Kidney (tissue), 14 donors: Measurements from ENCODE around the gene ECD. TPM values are rescaled to one million over a fixed set of nuclear protein-coding genes. Genes with fewer than 3 reads are reported as not detected.

Experiments used
- DNase-seq, 5 donors: peaks; one replicate each; pipeline ENCODE4 v3.0.0-alpha.2; 2013 to 2020
- FAIRE-seq: peaks from 2 replicates; lab custom pipeline; 2012; peaks lifted over from hg19 to GRCh38; lab: Jason Lieb, UNC
- H3K27ac ChIP-seq, 2 donors: one replicate each; pipeline ENCODE4 v1.7.0; 2013; ENCODE audit warnings: low read depth in 2 of 2, low read length in 2 of 2, inconsistent platforms in 1 of 2
- H3K27me3 ChIP-seq: one replicate; pipeline ENCODE4 v1.7.1; 2013; ENCODE audit warnings: low read length, inconsistent platforms; ENCODE audit not compliant: control insufficient read depth, insufficient read depth
- H3K36me3 ChIP-seq, 3 donors: one replicate each; pipeline versions ENCODE4 v1.7.0 to v1.7.1; 2013; ENCODE audit warnings: low read length in 3 of 3, control low read depth in 1 of 3, inconsistent platforms in 1 of 3; ENCODE audit not compliant: insufficient read depth in 3 of 3, control insufficient read depth in 2 of 3
- H3K4me1 ChIP-seq, 3 donors: one replicate each; pipeline versions ENCODE4 v1.7.0 to v1.7.1; 2013; ENCODE audit warnings: low read length in 3 of 3, inconsistent platforms in 1 of 3, low read depth in 1 of 3; ENCODE audit not compliant: control insufficient read depth in 2 of 3, insufficient read depth in 2 of 3
- H3K4me3 ChIP-seq, 3 donors: one replicate each; pipeline versions ENCODE4 v1.7.0 to v1.8.1; 2013; ENCODE audit warnings: low read length in 3 of 3, control low read depth in 1 of 3, inconsistent platforms in 1 of 3
- H3K9ac ChIP-seq, 3 donors: one replicate each; pipeline versions ENCODE4 v1.7.0 to v1.7.1; 2013; ENCODE audit warnings: low read length in 3 of 3, control low read depth in 1 of 3, inconsistent platforms in 1 of 3
- H3K9me3 ChIP-seq, 3 donors: one replicate each; pipeline versions ENCODE4 v1.7.0 to v1.7.1; 2013; ENCODE audit warnings: low read length in 3 of 3, control low read depth in 1 of 3, inconsistent platforms in 1 of 3; ENCODE audit not compliant: control insufficient read depth in 2 of 3, insufficient read depth in 1 of 3
- intact Hi-C: fragments of 100-400 bp; cut with DNase I; formaldehyde crosslinking; loops from one replicate; pipeline ENCODE4 v1.11.1; 2022
- polyA plus RNA-seq: library from polyadenylated mRNA; stranded (reverse); fragments of 350-450 nt; fragmentation: Illumina TruSeq; extraction: RNeasy Lipid Tissue Mini Kit (QIAGEN cat#74804); gene quantifications from one replicate; pipeline ENCODE4 v1.2.3, GENCODE V29; 2014; ENCODE audit warnings: low read depth, low replicate concordance; ENCODE audit not compliant: insufficient read depth
- total RNA-seq: library from RNA; stranded (reverse); fragmentation: NEBNext Ultra II Directional; extraction: Animal tissue kit (Norgen Biotek cat#: 25700); gene quantifications from one replicate; pipeline ENCODE4 v1.2.1, GENCODE V29; 2021
- TF ChIP-seq, protein P1 (sequence below): IDR thresholded peaks from 3 replicates; pipeline ENCODE4 v1.5.1; 2012; ENCODE audit warnings: mild to moderate bottlenecking, moderate library complexity, borderline replicate concordance; ENCODE audit not compliant: insufficient read depth; ENCODE audit errors: extremely low read depth
- donor health status: control.
- donor health status: control.
- donor health status: control.
- donor health status: control.
- donor health status: control.
- donor health status: DM: yes; HTN: yes; CAD: no.
- donor health status: Normal renal cell carcinoma (clear cell type).

Gene ECD
- total and polyA plus RNA-seq, 2 donors from 2014 or later, result 15.2 to 27.5 TPM

GRCh38 chr10:73088304-73088703, 79.5 kb downstream of the ECD start:
- H3K36me3 ChIP-seq, result no peaks in the 10 kb centered on the region
- TF ChIP-seq, protein P1, sequence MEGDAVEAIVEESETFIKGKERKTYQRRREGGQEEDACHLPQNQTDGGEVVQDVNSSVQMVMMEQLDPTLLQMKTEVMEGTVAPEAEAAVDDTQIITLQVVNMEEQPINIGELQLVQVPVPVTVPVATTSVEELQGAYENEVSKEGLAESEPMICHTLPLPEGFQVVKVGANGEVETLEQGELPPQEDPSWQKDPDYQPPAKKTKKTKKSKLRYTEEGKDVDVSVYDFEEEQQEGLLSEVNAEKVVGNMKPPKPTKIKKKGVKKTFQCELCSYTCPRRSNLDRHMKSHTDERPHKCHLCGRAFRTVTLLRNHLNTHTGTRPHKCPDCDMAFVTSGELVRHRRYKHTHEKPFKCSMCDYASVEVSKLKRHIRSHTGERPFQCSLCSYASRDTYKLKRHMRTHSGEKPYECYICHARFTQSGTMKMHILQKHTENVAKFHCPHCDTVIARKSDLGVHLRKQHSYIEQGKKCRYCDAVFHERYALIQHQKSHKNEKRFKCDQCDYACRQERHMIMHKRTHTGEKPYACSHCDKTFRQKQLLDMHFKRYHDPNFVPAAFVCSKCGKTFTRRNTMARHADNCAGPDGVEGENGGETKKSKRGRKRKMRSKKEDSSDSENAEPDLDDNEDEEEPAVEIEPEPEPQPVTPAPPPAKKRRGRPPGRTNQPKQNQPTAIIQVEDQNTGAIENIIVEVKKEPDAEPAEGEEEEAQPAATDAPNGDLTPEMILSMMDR, result no peak
- no peak overlapping the region for H3K4me3 ChIP-seq
- H3K9me3 ChIP-seq, result no peaks in the 10 kb centered on the region
- H3K27me3 ChIP-seq, result no peaks in the 10 kb centered on the region
- no peak overlapping the region for H3K9ac ChIP-seq
- H3K4me1 ChIP-seq, result peaks cover 0 to 10% (median 0%) of the 10 kb centered on the region in 3 donors
- no peak for FAIRE-seq
- no peak for DNase-seq
- H3K27ac ChIP-seq, result no peak overlapping the region
- intact Hi-C loops, result no loop called here

DNA sequence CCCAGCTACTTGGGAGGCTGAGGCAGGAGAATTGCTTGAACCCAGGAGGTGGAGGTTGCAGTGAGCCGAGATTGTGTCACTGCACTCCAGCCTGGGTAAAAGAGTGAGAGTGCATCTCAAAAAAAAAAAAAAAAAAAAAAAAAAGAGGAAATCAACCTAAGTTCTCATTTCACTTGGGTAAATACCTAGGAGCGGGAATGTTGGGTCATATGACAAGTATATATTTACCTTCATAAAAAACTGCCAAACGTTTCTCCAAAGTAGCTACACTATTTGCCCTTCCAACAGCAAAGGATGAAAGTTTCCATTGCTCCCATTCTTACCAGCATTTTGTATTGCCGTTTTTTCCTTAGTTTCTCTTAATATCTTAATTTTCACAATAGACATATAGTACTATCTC, 81.0 kb downstream of the ECD start:
- Histone ChIP-seq H3K27me3 (no peaks in the 10 kb centered on the region), H3K4me1 (peaks cover 0 to 18% (median 0%) of the 10 kb centered on the region in 3 donors), H3K9me3 (no peaks in the 10 kb centered on the region), H3K9ac (no peak overlapping the region), H3K27ac (no peak overlapping the region), H3K36me3 (no peaks in the 10 kb centered on the region), H3K4me3 (no peak overlapping the region)
- FAIRE-seq, result no peak
- no peak for DNase-seq
- intact Hi-C loops, result no loop called here
- TF ChIP-seq, protein P1, result no peak

- no peak overlapping the region for H3K27ac ChIP-seq
- H3K9me3 ChIP-seq, result no peaks in the 10 kb centered on the region
- no peaks in the 10 kb centered on the region for H3K27me3 ChIP-seq
- no peaks in the 10 kb centered on the region for H3K36me3 ChIP-seq
- intact Hi-C loops, result no loop called here
- no peak overlapping the region for H3K9ac ChIP-seq
- FAIRE-seq (no peak), DNase-seq (no peak)
- H3K4me3 ChIP-seq, result no peak overlapping the region
- H3K4me1 ChIP-seq, result peaks cover 0 to 18% (median 0%) of the 10 kb centered on the region in 3 donors
- TF ChIP-seq, protein P1, result no peak
Observed at GRCh38 chr10:73084209-73084608, 83.6 kb downstream of the ECD start.

Other genes starting within 250 kb of the ECD start
- 0.66 TPM for gene PLA2G12B, start 213.2 kb downstream of the ECD start, total RNA-seq
- gene PLA2G12B, start 213.2 kb downstream of the ECD start, polyA plus RNA-seq, result 10.3 TPM
- gene P4HA1, start 71.1 kb downstream of the ECD start, total RNA-seq, result 25.3 TPM
- gene P4HA1, start 71.1 kb downstream of the ECD start, polyA plus RNA-seq, result 15.7 TPM
- gene NUDT13, start 57.6 kb downstream of the ECD start, total RNA-seq, result 3.3 TPM
- gene NUDT13, start 57.6 kb downstream of the ECD start, polyA plus RNA-seq, result 3.7 TPM
- 24.9 TPM for gene FAM149B1, start 111 bp upstream of the ECD start, total RNA-seq
- 21.7 TPM for gene FAM149B1, start 111 bp upstream of the ECD start, polyA plus RNA-seq
- gene DNAJC9, start 79.2 kb upstream of the ECD start, total RNA-seq, result 13.9 TPM
- gene DNAJC9, start 79.2 kb upstream of the ECD start, polyA plus RNA-seq, result 9.2 TPM
- 82.9 TPM for gene MRPS16, start 84.6 kb upstream of the ECD start, total RNA-seq
- 160 TPM for gene MRPS16, start 84.6 kb upstream of the ECD start, polyA plus RNA-seq
- gene CFAP70, start 190.9 kb upstream of the ECD start, total RNA-seq, result 6.0 TPM
- 8.7 TPM for gene CFAP70, start 190.9 kb upstream of the ECD start, polyA plus RNA-seq
- 200 TPM for gene ANXA7, start 246.1 kb upstream of the ECD start, total RNA-seq
- gene ANXA7, start 246.1 kb upstream of the ECD start, polyA plus RNA-seq, result 129 TPM